CD1c-positive myeloid dendritic cell (primary cell): ENCODE measurements around the gene CCM2.

Source experiments
- DNase-seq: peaks from one replicate; pipeline ENCODE4 v3.0.0-alpha.2; 2016; ENCODE audit errors: extremely low spot score

The CCM2 gene

DNA sequence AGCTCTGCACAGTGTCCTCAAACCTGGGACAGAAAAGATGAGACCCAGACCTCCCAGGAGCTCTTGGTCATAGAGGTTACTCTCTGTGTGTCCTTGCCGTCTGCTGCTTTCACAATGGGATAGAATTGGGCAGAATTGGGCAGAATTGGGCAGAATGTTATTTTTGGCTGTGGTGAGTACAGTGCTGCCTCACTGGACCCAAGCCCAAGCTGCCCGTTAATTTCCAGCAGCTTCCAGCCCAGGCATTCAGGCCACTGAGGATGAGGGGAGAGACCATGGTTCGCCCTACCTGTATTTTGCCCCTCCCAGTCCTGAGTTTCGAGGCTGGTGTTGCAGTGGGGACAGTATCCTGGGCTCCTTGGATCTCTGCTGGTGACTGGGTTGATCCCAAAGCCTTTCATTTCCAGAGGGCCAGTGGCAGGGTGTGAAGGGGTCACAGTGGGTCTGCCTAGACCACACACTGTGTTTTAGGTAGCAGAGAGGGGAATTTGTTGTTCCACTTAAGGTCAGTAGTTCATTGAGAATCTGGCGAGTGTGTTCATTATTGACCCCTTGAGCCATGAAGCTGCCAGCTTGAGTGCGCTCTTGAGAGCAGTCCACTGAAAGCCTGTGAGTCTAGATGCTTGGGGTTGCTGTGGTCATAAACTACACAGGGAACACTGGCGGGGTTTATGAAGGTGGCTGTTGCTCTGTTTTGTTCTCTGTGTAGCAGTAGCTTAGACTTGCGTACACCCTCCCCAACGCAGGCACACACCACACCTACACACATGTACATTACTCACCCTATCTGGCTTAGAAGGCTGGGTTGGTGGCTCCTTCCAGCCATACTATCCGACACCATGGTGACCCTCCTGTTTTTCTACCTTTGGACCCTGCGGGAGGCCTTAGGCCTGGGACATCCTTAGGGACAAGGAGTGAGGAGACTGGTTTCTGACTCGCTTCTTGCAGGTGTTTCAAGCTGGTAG lies 65.3 kb downstream of the CCM2 start:
- DNase-seq = no peak

GRCh38 chr7:45066409-45066808 lies 66.4 kb downstream of the CCM2 start:
- DNase-seq = no peak

DNA sequence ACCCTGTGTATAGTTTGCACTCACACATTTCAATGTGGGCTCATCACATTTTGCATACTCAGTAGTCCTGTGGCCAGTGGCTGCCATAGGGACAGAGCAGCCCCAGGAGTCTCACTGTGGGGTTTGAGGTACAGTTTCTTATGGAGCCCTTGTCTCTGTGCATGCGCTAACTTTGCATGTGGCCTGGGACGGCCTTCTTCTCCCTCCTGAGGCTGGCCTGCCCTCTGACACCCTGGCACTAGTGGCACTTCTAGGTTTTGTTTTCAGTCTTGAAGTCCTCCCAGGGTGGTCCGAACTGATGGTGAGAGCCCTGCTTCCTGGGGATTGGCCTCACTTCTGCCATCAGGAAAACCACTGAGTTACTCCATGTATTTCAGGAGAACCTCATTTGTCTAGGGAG lies 67.6 kb downstream of the CCM2 start:
- no peak for DNase-seq

- no peak for DNase-seq
Observed at GRCh38 chr7:45068236-45069023, 68.4 kb downstream of the CCM2 start.

- DNase-seq = no peak
Observed at GRCh38 chr7:45069444-45070253, 69.6 kb downstream of the CCM2 start.

DNA sequence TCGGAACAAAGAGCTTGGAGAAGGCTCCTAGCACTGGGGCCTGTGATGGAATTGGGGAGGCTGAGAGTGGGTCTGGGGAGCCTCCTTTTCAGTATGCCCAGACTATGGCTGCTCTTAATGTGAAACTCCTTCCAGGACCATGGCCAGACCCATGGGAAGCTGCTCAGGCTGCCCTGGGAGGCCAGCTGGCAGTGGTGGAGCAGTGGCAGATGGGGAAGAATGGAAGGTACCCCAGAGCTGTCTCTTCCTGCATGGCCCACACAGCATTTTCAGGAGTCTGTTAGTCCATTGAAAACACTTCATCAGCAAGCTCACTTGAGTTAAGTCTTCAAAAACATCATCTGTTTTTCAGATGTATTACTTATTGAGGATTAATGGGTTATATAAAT lies 70.2 kb downstream of the CCM2 start:
- no peak for DNase-seq

DNA sequence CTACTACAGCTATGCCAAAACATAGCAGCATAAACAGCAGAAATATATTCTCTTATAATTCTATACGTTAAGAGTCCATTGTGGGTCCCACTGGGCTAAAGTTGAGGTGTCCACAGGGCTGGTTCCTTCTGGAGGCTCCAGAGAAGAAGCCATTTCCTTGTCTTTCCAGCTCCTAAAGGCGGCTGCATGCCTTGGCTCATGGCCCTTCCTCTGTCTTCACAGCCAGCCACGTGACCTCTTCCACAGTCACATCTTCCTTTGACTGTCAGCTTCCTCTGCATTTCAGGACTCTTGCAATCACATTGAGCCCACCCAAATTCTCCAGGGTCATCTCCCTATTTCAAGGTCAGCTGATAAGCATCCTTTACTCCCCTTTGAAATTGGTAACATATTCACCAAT lies 71.5 kb downstream of the CCM2 start:
- no peak for DNase-seq

GRCh38 chr7:45072131-45073030 lies 72.4 kb downstream of the CCM2 start:
- peak; percentile 29 for DNase-seq

DNA sequence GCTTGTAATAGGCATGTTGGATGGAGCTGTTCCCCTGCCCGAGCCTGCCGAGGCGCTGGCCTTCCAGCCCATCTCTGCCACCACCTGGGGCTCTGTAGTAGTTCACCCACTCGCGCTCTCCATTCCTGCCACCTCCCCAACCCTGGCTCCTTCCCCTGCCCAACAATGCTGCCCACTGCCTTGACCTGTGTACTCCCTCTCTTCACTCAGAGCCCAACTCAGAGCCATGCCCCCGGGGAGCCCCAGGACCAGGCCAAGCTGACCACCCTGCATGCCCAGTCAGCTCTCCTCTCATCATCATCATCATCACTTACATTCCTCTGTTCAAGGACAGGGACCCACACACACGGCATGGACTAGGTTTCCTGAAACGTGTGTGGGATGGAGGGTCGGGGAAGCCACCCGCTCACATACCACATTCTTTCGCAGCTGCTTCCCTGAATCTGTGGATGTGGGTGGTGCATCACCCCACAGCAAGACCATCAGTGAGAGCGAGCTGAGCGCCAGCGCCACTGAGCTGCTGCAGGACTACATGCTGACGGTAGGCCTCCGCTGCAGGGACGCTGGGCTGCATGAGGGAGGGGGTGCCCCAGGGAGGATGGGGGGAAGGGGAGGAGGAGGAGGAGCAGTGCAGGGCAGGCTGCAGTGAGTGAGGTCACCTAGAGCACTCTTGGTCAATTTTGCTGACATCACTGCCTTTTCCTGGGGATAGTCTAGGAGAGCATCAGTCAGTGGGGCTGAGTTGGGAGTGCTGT lies 73.2 kb downstream of the CCM2 start:
- DNase-seq = peak; percentile 11

DNA sequence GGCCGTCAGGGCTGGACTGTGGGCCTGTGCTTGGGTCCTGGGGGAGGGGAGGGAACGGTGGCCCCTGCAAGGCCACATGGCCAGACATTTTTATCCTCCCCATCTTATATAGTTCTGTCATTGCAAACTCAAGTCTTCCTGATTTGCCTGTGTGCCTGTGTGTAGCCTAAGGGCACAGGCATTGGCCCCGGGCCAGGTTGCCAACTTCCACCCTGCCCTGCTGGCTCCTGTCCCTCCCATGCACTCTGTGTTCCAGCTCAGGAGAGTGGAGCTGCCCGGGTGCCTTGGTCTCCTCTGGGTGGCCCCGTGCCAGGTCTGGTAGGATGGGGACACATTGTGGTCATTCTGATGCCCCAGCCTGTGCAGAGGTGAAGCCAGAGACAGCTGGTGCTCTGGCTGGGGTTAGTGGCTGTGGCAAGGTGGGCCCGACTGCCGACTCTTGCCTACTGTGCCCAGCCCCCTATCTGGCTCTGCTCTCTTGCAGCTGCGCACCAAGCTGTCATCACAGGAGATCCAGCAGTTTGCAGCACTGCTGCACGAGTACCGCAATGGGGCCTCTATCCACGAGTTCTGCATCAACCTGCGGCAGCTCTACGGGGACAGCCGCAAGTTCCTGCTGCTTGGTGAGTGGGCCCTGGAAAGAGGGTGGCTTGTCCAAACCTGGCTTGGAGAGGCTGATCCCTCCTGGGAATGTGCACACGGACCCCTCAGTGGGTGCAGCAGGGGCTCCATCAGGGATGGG lies 74.0 kb downstream of the CCM2 start:
- no peak for DNase-seq

GRCh38 chr7:45074528-45075354 lies 74.7 kb downstream of the CCM2 start:
- DNase-seq = no peak

DNA sequence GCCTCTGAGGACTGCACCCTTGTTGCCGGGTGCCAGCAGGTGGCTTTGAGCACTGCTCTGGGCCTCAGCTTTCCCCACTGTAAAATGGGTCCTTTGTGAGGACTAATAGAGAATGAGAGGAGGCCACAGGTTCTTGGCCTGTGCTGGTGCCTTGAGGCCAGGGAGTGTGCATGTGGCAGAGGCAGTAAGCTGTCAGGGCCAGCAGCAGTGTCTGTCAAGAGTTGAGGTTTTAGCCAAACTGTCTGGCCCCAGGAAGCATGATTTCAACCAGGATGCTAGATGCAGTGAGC lies 75.3 kb downstream of the CCM2 start:
- no peak for DNase-seq

GRCh38 chr7:45075871-45076796 lies 76.1 kb downstream of the CCM2 start:
- DNase-seq = no peak

DNA sequence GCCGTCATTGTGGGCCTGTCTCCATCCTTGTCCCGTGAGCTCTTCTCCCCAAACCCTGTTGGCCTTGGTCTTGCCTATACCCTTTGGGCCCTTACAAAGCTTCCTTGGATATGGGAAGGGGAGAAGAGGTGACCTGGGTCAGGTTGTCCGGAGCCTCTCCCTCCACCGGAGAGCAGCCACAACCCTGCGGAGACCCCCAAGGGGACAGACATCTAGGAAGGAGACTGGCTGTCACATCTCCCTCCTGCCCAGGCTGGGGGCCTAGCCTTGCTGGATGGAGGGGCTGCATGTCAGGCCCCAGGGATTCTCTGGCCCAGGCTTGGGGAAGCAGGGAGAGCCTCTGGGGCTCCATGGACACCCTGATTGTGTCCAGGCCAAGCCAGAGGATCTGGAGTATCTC lies 76.9 kb downstream of the CCM2 start:
- DNase-seq = no peak

DNA sequence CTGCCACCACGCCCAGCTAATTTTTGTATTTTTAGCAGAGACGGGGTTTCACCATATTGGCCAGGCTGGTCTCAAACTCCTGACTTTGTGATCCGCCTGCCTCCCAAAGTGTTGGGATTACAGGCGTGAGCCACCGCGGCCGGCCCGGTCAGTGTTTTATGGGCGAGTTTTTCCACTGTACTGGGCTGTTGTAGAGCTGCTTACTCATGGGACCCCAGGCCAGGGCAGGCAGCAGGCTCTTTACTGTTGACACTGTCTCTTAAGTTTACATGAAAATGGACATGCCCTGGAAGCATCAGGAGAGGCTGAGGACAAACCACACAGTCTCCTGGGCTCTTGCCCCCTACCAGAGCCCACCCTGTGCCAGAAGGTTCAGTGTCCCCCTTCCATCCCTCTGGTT lies 77.6 kb downstream of the CCM2 start:
- no peak for DNase-seq

DNA sequence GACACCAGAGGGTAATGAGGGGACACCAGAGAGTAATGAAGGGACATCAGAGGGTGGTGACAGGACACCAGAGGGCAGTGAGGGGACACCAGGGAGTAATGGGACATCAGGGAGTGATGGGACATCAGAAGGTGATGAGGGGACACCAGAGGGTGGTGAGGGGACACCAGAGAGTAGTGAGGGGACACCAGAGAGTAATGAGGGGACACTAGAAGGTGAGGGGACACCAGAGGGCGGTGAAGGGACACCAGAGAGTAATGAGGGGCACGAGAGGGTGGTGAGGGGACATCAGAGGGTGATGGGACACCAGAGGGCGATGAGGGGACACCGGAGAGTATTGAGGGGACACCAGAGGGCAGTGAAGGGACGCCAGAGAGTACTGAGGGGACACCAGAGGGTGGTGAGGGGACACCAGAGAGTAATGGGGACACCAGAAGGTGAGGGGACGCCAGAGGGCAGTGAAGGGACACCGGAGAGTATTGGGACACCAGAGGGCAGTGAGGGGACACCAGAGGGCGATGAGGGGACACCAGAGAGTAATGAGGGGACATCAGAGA lies 78.2 kb downstream of the CCM2 start:
- no peak for DNase-seq

DNA sequence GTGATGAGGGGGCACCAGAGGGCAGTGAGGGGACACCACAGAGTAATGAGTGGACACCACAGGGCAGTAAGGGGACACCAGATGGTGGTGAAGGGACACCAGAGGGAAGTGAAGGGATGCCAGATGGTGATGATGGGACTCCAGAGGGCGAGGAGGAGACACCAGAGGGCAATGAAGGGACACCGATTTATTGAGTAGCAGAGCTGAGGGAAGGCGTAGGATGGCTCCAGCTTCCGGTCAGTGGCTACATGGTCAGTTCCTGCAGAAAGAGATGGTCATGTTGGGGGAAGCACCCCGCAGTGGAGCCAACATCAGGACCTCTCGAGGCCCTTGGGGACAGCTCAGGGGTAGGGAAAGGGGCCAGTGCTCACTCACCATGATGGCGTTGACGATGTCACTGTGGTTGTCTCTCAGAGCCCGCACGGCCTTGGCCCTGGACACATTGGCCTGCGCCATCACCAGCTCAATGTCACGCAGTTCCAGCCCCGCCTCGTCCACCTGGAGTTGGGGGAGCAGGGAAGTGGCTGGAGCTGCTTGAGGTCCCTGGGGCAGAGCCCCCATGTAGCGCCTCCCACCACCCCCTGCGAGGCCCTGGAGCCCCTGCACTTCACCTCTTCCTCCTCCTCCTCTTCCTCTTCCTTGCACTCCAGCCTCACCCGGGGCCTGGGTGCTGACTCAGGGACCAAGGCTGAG lies 80.4 kb downstream of the CCM2 start:
- DNase-seq = no peak
